Measurements from ENCODE around the gene LCN12. TPM values are rescaled to one million over a fixed set of nuclear protein-coding genes. Genes with fewer than 3 reads are reported as not detected.

Gene LCN12
- total RNA-seq, 1 experiment from 2014 or later, result 2.1 TPM

- H4K20me1 ChIP-seq (ENCODE audit: control insufficient read depth, insufficient read depth, insufficient read length), result no peaks in the 10 kb centered on the region
- H3K27me3 ChIP-seq (ENCODE audit: insufficient read depth, low read length), result no peaks in the 10 kb centered on the region
- H3K4me2 ChIP-seq (ENCODE audit: insufficient read depth, insufficient read length, low read length), result no peak overlapping the region
- TF ChIP-seq CTCF (conservative IDR thresholded peaks at IDR 0.05), result no peak
- Mint-ChIP-seq H3K9me3 (no peaks in the 10 kb centered on the region), H3K27ac (no peak overlapping the region), H3K27me3 (ENCODE audit: low read depth) (peaks cover 7% of the 10 kb centered on the region), H3K36me3 (ENCODE audit: insufficient read depth in 1 of 3, low read depth in 3 of 3) (no peaks in the 10 kb centered on the region), H3K4me1 (peaks cover 2 to 8% of the 10 kb centered on the region in 2 experiments), H3K4me3 (no peak overlapping the region)
- H2BK20ac ChIP-seq (ENCODE audit: low read depth, low read length, poor library complexity, severe bottlenecking), result no peak overlapping the region
- H3K9ac ChIP-seq (ENCODE audit: extremely low read depth, insufficient read length, low read length), result no peak overlapping the region
- H3K56ac ChIP-seq (ENCODE audit: insufficient read length, low read depth, low read length), result no peak overlapping the region
- H3K79me2 ChIP-seq (ENCODE audit: insufficient read depth, low read length), result no peaks in the 10 kb centered on the region
- H3K23me2 ChIP-seq (ENCODE audit: insufficient read length, low read depth, low read length, poor library complexity, severe bottlenecking), result peaks cover 2% of the 10 kb centered on the region
- H2BK15ac ChIP-seq (ENCODE audit: low read depth, low read length), result no peak overlapping the region
- H4K5ac ChIP-seq (ENCODE audit: insufficient read length, low read depth, low read length), result no peak overlapping the region
- no peaks in the 10 kb centered on the region for H3K9me3 ChIP-seq (ENCODE audit: control insufficient read depth, low read depth, low read length)
- no peak overlapping the region for H2AK5ac ChIP-seq (ENCODE audit: insufficient read length, low read length)
- DNase-seq, result no peak
- no CpG with 5 or more reads among the region's 13 CpGs for WGBS (ENCODE audit: extremely low coverage, insufficient read length, low lambda C conversion rate)
- no peak overlapping the region for H3K23ac ChIP-seq (ENCODE audit: insufficient read length, low read depth, low read length)
- H3K4ac ChIP-seq (ENCODE audit: low read depth, low read length), result no peak overlapping the region
- H2BK120ac ChIP-seq (ENCODE audit: low read depth, low read length, poor library complexity, severe bottlenecking), result no peak overlapping the region
- H3K27ac ChIP-seq (ENCODE audit: insufficient read length, low read depth, low read length), result no peak overlapping the region
- no peak overlapping the region for H3T11ph ChIP-seq (ENCODE audit: low read length)
- no peak overlapping the region for H2BK5ac ChIP-seq (ENCODE audit: insufficient read length, low read length)
- no peak overlapping the region for H3K14ac ChIP-seq (ENCODE audit: insufficient read depth, low read length)
- no peak overlapping the region for H2AFZ ChIP-seq (ENCODE audit: low read length)
- no peak overlapping the region for H4K8ac ChIP-seq (replicated peaks; ENCODE audit: insufficient read length, low read depth, low read length)
- H3K18ac ChIP-seq (ENCODE audit: insufficient read length, low read depth, low read length), result no peak overlapping the region
- H3K4me1 ChIP-seq (ENCODE audit: insufficient read depth, low read length), result no peaks in the 10 kb centered on the region
- no peak overlapping the region for H4K91ac ChIP-seq (ENCODE audit: insufficient read length, low read depth, low read length)
- no peak overlapping the region for H2BK12ac ChIP-seq (ENCODE audit: insufficient read length, low read depth, low read length)
- H3K79me1 ChIP-seq (ENCODE audit: insufficient read depth, low read depth, low read length, poor library complexity, severe bottlenecking), result no peaks in the 10 kb centered on the region
Measured at GRCh38 chr9:136972743-136973142, 20.7 kb downstream of the LCN12 start.
